NCI-H510A (cell line): ENCODE measurements around the gene CNTF.
A peak's percentile ranks its signal among the peaks of the same experiment; 100 is the strongest.
"Not testable (repeated sequence)": the region's sequence is repeated elsewhere in the genome, so short reads cannot be mapped to it uniquely, and the experiment has no call there.

ENCODE experiments used
- DNase-seq: peaks from one replicate; lab custom pipeline; 2025; lab: John Stamatoyannopoulos, UW

CNTF gene, protein sequence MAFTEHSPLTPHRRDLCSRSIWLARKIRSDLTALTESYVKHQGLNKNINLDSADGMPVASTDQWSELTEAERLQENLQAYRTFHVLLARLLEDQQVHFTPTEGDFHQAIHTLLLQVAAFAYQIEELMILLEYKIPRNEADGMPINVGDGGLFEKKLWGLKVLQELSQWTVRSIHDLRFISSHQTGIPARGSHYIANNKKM

DNA sequence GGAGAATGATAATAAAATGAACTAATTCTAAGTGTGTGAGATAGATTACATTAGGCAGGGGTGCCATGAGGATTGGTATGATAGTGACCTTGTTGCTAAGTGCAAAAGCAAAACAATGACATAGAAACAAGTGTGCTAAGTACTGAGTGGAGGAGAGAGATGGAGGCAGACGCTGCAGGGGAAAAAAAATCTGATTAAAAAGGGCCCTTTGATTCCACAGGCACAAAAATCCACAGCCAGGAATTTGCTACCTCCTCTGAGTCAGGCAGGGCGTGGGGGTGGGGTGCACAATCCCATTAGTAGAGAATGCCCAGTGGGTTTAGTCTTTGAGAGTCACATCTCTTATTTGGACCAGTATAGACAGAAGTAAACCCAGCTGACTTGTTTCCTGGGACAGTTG is at the start of gene CNTF:
CNTF (plus strand) TSS at position 322 of the 400 bp plus-strand sequence. CDS start 88 bp downstream, outside the sequence.
- no peak for DNase-seq

DNA sequence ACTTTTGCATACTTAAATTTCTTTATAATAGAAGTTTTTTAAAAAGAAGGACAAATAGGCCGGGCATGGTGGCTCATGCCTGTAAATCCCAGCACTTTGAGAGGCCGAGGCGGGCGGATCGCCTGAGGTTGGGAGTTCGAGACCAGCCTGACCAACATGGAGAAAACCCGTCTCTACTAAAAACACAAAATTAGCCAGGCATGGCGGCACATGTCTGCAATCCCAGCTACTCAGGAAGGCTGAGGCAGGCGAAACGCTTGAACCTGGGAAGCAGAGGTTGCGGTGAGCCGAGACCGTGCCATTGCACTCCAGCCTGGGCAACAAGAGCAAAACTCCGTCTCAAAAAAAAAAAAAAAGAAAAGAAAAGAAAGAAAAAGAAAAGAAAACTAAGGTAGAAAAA is 49.6 kb upstream of the CNTF start:
- DNase-seq = not testable (repeated sequence)

DNA sequence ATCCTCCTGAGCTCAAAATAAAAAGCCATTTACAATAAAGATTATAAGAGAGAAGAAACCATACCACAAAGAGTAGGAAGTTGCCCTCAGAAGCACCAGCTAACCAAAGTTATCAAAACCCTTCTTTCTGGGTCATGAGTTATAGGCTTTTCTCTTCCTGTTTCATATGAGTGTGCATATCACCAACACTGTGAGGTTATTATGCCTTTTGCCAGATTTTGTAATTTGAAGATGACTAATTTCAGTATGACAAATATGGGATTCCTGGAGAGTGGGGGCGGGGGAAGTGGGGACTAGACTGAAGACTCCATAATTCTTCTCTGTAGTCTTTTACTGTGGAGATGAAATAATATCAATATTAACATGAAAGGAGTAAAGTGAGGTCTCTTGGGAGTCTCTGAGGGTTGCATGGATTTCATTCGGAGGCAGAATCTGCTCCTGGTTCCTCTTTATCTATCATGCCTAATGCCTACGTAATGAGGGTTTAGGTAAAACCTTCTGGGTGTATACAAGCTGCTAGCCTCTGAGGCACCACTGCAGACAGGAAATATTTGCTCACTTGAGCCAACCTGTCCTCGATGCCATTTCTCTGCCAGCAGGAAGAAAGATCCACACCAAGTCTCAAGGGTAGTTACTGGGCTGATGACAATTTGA is 48.9 kb upstream of the CNTF start:
- no peak for DNase-seq

DNA sequence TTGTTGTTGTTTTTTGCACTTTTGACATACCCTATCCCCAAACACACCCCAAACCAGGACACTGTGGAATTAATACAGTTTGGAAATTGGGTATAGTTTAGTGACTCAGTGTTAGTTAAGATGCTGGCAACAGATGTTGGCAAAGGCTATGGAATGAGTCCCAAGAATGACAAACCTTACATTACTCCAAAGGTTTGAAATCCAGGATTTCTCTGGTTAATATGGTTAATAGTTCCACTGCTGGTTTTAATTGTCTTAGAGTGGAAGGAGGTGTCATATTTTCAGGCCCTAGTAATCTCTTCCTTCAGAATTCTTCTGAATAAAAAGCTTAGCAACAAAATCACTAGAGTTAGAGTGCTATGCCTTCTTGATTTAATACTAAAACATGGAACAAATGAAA is 47.6 kb upstream of the CNTF start:
- DNase-seq = no peak

DNA sequence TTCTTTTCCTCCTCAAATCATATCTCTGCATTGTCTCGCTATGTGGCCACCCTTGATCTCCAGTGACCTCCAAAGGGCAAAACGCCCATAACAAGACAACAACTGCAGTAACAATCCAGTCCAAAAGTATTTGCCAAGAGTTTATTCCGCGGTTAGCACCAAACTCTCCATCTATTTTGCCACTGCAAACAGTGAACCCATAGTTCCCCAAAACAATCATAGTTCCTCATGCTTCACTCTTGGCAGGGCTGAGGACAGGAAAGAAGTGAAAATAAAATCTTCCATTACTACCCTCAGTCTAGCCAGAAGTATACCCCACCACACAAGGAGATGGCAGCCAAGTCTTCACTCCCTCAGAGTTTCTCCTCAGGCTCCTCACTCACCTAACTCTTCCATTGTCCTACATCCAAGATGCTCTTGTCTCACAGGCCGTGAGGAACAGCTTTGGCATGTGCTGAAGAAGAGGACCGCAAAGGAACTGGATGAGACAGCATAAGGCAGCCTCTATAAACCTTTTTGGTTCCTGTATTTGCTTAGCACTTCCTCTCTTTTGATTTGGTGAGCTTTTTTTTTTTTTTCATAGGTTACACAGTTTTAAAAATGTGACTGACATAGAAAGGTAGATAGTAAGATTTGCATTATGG is 47.0 kb upstream of the CNTF start, which contains the start of gene LPXN:
LPXN (minus strand) TSS at position 480 of the 644 bp plus-strand sequence; CDS start at position 396, 84 bp downstream.
- DNase-seq = no peak

DNA sequence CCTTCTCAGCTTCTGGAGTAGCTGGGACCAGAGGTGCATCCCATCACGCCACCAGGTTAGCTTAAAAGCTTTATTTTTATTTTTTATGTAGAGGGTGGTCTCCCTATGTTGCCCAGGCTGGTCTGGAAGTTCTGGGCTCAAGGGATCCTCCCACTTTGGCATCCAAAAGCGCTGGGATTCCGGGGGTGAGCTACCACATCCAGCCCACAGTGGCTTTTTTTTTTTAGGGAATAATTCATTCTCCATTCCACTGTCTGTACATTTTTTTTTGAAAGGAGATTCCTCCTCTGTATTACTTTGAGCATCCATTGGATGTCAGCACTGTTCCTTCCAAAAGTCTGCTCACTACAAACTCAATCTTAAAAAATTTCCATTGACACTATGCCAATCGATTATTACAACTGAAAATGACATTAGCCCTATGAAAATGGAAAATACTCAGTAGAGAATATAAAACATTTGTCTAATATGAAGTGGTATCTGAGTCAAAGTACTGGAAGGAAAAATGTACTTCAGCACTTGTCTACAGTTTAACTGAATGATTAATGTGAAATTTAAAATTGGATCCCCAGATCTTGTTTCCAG is 45.5 kb upstream of the CNTF start:
- no peak for DNase-seq

DNA sequence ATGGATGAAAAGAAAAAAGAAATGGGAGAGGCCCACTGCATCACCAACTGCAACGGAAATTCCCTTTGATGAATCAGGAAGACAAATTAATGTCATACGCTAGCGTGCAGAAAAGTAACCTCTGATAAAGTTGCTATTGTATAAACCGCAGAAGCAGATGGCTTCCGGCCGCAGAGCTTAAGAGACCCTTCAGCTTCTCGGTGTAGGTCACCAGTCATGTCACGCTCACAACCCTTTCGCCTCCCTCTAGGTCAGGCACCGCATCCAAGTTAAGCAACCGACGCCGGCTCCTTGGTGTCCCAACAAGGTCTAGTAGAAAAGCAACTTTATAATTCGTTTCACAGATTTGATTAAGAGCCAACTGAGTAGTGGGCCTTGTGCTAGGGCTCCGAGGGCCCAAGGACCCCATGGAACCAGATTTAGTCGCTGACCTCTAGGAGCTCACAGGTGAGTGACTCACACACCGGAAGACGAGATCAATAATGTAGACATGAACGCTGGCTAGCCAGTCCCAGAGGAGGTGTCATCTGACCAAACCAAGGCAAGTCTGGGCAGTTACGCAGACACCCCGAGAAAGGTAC is 44.8 kb upstream of the CNTF start:
- peak; percentile 38 for DNase-seq

DNA sequence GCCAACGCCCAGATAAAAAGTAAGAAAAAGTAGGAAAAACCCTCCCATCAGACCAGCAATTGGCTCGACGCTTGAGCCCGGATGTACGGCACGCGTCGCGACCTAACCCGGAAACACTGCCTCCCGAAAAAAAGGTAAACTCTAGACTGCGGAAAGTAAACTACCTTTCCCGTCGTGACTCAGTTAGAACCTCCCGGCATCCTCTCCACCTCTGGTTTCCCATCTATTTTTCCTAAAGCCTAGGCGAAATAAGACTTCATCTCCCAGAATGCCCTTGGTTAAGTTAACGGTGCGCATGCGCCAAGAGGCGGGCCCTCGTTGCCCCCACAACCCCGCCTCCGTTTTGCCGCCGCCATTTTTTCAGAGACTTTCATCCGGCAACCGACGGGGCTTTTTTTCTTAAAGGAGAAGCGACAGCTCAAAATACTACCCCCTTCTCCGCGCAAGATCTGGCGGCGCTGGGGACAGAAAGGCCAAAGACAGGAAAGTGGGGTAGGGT is 44.3 kb upstream of the CNTF start:
- peak; percentile 91 for DNase-seq

DNA sequence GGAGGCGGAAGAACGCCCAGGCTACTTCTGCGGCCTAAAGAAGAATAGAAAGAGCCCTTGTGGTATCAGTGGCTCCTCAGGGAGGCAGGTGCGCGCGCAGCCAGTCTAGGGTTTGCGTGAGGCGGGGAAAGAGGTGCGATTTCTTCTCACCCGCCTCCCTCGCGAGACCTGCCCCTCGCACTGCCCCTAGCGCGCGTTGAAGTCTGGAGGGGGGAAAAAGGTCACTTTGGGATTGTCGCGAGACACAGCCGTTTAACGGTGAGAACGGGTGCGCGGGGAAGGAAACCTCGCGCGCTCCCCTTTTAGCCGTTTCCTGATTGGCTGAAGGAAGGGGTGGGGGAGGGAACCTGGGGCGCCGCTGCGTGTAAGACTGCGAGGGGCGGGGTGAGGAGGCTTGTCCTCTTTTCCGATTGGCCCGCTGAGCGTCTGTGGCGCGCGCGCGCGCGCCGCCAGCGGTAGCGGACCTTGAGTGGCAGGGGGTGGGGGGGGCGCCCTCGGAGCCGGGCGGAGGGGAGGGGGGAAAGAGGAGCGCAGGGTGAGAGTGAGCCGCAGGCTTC is 43.8 kb upstream of the CNTF start, which contains the start of gene ZFP91:
ZFP91 (plus strand) TSS at position 429 of the 557 bp plus-strand sequence. CDS start 219 bp downstream, outside the sequence.
- DNase-seq = peak; percentile 97

DNA sequence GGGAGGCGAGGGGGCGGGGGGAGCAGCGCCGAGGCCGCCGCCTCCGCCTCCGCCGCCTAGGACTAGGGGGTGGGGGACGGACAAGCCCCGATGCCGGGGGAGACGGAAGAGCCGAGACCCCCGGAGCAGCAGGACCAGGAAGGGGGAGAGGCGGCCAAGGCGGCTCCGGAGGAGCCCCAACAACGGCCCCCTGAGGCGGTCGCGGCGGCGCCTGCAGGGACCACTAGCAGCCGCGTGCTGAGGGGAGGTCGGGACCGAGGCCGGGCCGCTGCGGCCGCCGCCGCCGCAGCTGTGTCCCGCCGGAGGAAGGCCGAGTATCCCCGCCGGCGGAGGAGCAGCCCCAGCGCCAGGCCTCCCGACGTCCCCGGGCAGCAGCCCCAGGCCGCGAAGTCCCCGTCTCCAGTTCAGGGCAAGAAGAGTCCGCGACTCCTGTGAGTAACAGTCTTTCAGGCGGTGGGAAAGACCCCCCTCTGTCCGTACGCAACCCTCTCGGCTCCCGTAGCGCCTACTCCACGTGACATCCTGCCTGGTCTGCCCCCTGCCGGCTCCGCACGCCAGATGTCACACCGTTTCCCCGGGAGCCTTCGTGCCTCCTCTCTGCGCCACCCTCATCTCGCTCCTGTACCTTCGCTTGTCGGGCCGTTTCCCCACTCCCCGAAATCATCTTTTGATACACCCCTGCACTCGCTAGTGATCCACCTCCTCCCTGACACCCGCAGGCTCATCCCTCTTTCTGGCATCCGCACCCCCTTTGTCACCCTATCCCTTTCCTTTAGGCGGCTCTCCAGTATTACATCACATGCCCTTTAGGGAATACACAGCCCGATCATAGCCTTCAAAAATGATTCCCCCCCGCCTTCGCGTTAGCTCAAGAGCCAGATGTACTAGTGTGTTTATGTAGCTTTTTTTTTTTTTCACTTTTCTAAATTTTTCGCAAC is 43.0 kb upstream of the CNTF start:
- DNase-seq = peak; percentile 75

DNA sequence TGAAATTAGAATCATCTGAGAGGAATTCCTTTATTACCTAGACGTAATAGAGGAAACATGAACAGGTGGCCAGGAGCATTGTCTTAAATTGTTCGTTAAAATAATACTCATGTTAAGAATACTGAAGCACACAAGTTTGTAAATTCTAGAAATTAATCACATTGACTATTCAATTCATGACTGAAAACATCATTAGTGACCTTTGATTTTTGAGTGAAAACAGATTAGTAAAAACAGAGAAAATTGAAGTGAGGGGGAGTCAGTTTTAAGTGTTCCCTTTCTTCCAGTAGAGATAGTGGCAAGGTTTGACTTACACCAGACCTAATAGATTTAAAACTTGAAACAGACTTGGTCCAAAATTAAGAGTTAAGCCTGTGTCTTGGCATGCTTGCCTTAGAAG is 42.2 kb upstream of the CNTF start:
- DNase-seq = no peak

DNA sequence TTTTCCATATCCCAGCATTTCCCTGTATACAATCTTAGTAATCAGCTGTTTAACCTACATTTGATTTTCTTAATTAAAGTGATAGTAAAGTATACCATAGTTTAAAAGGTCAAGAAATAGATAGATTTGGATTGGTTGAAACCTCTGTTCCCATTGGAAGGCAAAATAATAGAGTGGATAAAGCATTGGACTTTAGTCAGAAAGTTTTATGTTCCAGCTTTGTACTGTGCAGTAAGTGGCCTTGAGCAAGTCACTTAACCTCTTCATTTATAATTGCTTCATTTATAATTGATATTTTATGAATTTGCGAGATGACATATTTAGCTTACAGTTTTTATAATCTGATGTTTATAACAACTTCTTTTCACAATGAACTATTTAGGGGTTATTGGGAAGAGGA is 40.0 kb upstream of the CNTF start:
- DNase-seq = no peak

DNA sequence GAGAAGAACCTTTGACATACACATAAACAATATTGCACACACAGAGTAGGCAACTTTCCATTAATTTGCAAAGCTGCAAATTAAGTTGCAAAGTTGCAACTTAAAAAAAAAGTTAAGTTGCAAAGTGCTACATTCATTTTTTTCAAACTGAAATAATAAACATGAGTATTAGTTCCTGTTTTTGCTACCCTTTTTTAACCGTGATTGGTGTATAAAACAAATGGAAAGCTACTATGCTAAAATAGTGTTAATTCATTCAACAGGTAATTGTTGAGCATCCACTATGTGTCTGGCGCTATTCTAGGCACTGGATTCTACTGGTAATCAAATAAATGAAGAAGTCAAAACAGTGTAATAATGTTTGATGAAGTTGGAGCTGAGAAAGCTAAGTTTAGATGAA is 35.5 kb upstream of the CNTF start:
- no peak for DNase-seq

DNA sequence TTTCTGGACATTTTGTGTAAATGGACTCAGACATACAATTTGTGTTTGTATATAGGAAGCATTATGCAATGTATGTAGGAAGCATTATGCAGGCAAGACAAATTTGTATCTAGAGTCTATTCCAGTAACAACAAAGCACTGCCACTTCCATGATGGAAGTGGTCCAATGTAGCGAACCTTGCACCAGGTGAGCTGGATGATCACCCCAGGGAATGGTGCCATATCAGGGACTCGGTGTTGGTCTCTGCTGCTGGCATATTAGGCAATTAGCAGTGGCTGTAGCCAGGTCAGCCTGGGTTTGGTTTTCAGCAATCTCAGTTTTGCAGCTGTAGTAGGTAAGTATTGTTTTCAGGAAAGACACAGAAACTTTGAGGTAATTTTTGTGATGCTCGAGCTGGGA is 30.8 kb upstream of the CNTF start:
- DNase-seq = no peak

DNA sequence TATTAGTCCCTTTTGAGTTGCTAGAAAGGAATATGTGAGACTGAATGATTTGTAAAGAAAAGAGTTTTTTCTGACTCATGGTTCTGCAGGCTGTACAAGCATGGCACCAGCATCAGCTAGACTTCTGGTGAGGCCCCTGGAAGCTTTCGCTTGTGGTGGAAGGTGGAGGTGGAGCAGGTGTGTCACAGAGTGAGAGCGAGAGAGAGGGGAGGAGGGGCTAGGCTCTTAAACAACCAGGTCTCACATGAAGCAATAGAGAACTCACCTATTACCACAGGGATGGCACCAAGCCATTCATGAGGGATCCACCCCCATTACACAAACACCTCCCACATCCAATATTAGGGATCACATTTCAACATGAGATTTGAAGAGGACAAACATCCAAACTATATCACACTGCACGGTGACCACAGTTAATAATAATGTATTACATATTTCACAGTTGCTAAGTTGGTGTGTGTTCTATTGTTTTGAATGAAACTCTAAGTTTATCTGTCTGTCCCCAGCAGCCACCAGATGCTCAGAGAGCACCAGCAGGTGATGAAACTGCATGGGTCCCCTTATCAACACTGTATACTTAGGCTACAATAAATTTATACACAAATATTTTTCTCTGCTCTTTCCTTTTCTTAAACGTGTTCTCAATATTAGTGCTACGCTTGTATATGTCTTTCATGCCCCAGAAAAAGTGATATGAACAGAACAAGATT is 29.5 kb upstream of the CNTF start:
- DNase-seq = peak; percentile 83

DNA sequence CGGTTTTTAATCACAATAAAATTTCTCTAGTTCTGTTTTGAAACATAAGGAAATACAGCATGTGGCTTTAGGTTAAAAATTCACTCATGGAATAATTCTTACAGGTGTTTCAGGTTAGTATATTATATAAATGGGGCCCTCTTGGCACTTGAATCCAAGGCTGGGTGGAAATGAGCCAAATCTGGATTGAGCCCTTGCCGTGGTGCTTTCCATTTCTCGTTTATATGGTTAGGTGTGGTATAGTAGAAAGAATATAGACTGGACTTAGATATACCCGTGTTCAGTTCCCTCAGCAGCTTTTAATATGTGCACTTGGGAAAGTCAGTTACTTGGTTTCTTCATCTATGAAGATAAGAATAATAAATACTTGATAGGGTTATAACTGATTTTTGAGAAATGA is 27.6 kb upstream of the CNTF start:
- DNase-seq = no peak

DNA sequence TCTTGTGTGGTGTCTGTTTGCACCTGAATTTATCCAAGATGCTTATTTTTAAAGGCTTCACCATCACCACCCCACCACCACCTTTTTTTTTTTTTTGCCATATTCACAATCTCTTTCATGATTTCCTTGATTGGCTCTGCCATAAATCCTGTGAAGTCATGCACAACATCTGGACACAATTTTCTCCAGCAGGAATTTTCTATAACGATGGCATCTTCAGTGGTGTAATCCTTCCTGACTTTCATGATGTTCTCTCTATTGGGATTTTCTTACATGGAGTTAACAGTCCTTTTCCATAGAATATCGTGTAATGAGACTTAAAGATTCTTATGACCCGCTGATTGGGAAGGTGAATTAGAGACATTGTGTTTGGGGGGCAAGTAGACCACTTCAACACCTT is 25.8 kb upstream of the CNTF start:
- DNase-seq = no peak

DNA sequence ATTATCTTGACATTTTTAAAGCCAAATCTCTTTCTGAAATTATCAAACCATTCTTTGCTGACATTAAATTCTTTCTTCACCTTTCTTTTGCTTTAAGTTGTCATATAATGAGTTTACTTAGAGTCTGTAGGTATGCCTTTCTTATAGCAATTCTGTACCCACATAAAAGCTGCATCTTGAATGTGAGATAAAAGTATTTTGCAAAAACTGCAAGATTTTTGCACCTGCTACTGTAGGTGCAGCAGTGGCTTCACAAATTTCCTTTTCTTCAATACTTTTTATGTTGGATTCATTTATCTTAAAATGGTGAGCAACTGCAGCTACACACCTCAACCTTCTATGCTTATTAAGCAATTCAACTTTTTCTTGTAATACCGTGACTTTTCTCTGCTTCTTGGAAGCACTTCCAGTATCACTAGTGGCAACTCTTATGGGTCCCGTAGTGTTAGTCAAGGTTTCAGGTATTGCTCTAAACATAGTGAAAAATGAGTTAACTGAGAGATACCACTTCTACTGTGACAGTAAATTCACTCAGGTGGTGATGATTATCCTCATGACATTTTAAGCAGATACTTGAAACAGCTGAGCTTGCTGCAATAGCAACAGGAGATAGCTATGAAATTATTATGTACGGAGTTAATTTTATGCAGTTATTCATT is 24.9 kb upstream of the CNTF start:
- no peak for DNase-seq

DNA sequence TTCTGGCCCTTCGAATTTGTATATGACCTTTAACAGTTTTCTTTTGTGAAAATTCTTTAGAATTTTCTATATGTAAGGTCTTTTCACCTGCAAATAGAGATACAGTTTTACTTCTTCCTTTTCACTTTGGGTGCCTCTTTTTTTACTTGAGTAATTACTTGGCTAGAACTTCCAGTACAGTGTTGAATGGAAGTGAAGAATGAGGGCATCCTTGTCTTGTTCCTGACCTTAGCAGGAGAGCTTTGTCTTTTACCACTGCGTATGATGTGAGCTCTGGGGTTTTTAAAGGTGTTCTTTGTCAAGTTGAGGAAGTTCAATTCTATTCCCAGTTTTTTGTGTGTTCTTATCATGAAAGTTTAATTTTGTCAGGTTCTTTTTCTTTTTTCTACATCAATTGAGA is 22.0 kb upstream of the CNTF start:
- no peak for DNase-seq
